B cell (primary cell): Measurements from ENCODE around the gene AKR1B1. TPM values are rescaled to one million over a fixed set of nuclear protein-coding genes. Genes with fewer than 3 reads are reported as not detected.

Experiments used
- ATAC-seq: fragments of 200-7000 bp; cut with Tn5 transposase; one replicate; pipeline ENCODE4 v1.10.0; 2021; ENCODE audit warnings: low read depth, mild to moderate bottlenecking, moderate number of reproducible peaks, moderate library complexity
- CTCF ChIA-PET: fragments of 350-600 bp; sonication (Branson Sonifier 250); formaldehyde crosslinking; loops from one replicate; lab custom pipeline; 2021; ENCODE audit warnings: antibody characterized with exemption, inconsistent platforms; lab: Charles Lee
- POLR2A ChIA-PET: fragments of 350-600 bp; sonication (Branson Sonifier 250); formaldehyde crosslinking; loops from one replicate; lab custom pipeline; 2021; ENCODE audit warnings: antibody characterized with exemption; lab: Charles Lee
- DNase-seq: peaks from one replicate; pipeline ENCODE4 v3.0.0; 2013
- H2AFZ ChIP-seq: 2 replicates; pipeline ENCODE4 v1.6.1; 2012; ENCODE audit warnings: mild to moderate bottlenecking, low read depth, low read length; ENCODE audit not compliant: insufficient read depth, poor library complexity, severe bottlenecking
- H3K27ac ChIP-seq, 2 donors: 1 replicate in 1 of 2; 2 replicates in 1 of 2; pipeline ENCODE4 v1.5.1; 2012 to 2013; ENCODE audit warnings: low read length in 2 of 2, mild to moderate bottlenecking in 2 of 2, moderate library complexity in 1 of 2
- H3K27me3 ChIP-seq, 4 experiments: fragments of 200-600 bp in 1 of 4; sonication (generic) in 1 of 4; replicated peaks in 1 of 4; 1 replicate in 2 of 4; 2 replicates in 2 of 4; pipeline versions ENCODE4 v1.6.1 to v1.7.0; 2013 to 2016; ENCODE audit warnings: low read length in 3 of 4, mild to moderate bottlenecking in 2 of 4, mixed read lengths in 1 of 4, moderate library complexity in 1 of 4; ENCODE audit not compliant: insufficient read depth in 4 of 4, control insufficient read depth in 3 of 4; ENCODE audit errors: control extremely low read depth in 1 of 4
- H3K36me3 ChIP-seq, 2 experiments: replicated peaks in 1 of 2; 1 replicate in 1 of 2; 2 replicates in 1 of 2; pipeline versions ENCODE4 v1.6.1 to v1.7.1; 2013; ENCODE audit warnings: low read length in 1 of 2; ENCODE audit not compliant: insufficient read depth in 2 of 2, control insufficient read depth in 1 of 2; ENCODE audit errors: control extremely low read depth in 1 of 2, extremely low read depth in 1 of 2
- H3K4me1 ChIP-seq, 2 donors: fragments of 200-600 bp in 1 of 2; sonication (generic) in 1 of 2; 1 replicate in 1 of 2; 2 replicates in 1 of 2; pipeline versions ENCODE4 v1.5.1 to v1.6.1; 2013 to 2017; ENCODE audit warnings: low read length in 2 of 2; ENCODE audit not compliant: control insufficient read depth in 2 of 2, insufficient read depth in 2 of 2
- H3K4me2 ChIP-seq: replicated peaks from 2 replicates; pipeline ENCODE3; 2012; ENCODE audit warnings: mild to moderate bottlenecking, low read depth, low read length; ENCODE audit not compliant: poor library complexity, severe bottlenecking
- H3K4me3 ChIP-seq, 5 experiments: fragments of 200-600 bp in 1 of 5; sonication (generic) in 1 of 5; 1 replicate in 3 of 5; 2 replicates in 2 of 5; pipeline versions ENCODE4 v1.5.1 to v1.7.0; 2011 to 2016; ENCODE audit warnings: low read length in 4 of 5, mild to moderate bottlenecking in 4 of 5, low read depth in 2 of 5, control low read depth in 1 of 5, moderate library complexity in 1 of 5; ENCODE audit not compliant: insufficient read depth in 1 of 5; ENCODE audit errors: control extremely low read depth in 1 of 5, extremely low read depth in 1 of 5
- H3K79me2 ChIP-seq: fragments of 200-600 bp; sonication (generic); one replicate; pipeline ENCODE4 v1.6.0; 2016; ENCODE audit warnings: low read length; ENCODE audit not compliant: control insufficient read depth, insufficient read depth
- H3K9ac ChIP-seq: fragments of 200-600 bp; sonication (generic); 2 replicates; pipeline ENCODE4 v1.6.1; 2017; ENCODE audit warnings: mild to moderate bottlenecking, low read length, moderate library complexity
- H3K9me3 ChIP-seq, 3 donors: one replicate each; pipeline versions ENCODE4 v1.6.1 to v1.7.1; 2013; ENCODE audit warnings: low read length in 2 of 3; ENCODE audit not compliant: control insufficient read depth in 2 of 3, insufficient read depth in 1 of 3; ENCODE audit errors: control extremely low read depth in 1 of 3
- H4K20me1 ChIP-seq: 2 replicates; pipeline ENCODE4 v1.6.0; 2012; ENCODE audit warnings: mild to moderate bottlenecking, low read length; ENCODE audit not compliant: insufficient read depth, control insufficient read depth, poor library complexity, severe bottlenecking
- H3K27ac Mint-ChIP-seq: one replicate; pipeline ENCODE4 v1.8.0; 2021; ENCODE audit warnings: mixed read lengths
- H3K27me3 Mint-ChIP-seq: one replicate; pipeline ENCODE4 v1.8.0; 2021; ENCODE audit warnings: mixed read lengths
- H3K4me1 Mint-ChIP-seq: one replicate; pipeline ENCODE4 v1.8.0; 2021; ENCODE audit warnings: mixed read lengths
- H3K4me3 Mint-ChIP-seq: one replicate; pipeline ENCODE4 v1.8.0; 2021; ENCODE audit warnings: mixed read lengths
- H3K9me3 Mint-ChIP-seq: one replicate; pipeline ENCODE4 v1.8.0; 2022; ENCODE audit warnings: mixed read lengths; ENCODE audit not compliant: insufficient read depth
- CTCF ChIP-seq: fragments of 200-600 bp; IDR thresholded peaks from one replicate; pipeline ENCODE4 v1.8.0; 2022; ENCODE audit warnings: antibody characterized with exemption, mild to moderate bottlenecking
- EZH2 ChIP-seq: IDR thresholded peaks from 2 replicates; pipeline ENCODE4 v1.6.1; 2012; ENCODE audit warnings: borderline replicate concordance, low read depth, mild to moderate bottlenecking, moderate library complexity, low read length; ENCODE audit not compliant: insufficient read depth, poor library complexity, severe bottlenecking
- WGBS: methylation state at CpG from one replicate; pipeline ENCODE4 v1.1.5; 2013; ENCODE audit warnings: missing lambda C conversion rate; ENCODE audit not compliant: insufficient coverage; 5-methylcytosine and 5-hydroxymethylcytosine counted together
- intact Hi-C: fragments of 100-400 bp; cut with micrococcal nuclease; formaldehyde crosslinking; loops from one replicate; pipeline ENCODE4 v1.10.0; 2022
- polyA plus RNA-seq: library from polyadenylated mRNA; depleted of rRNA; stranded (reverse); fragments of >200 nt; gene quantifications from 2 replicates; pipeline ENCODE4 v1.2.3, GENCODE V29; 2012
- total RNA-seq, 2 donors: library from RNA; stranded (reverse); fragments of 120-200 nt in 1 of 2; gene quantifications; 1 replicate in 1 of 2; 2 replicates in 1 of 2; pipeline versions ENCODE4 v1.2.3 to v1.2.4, GENCODE V29; 2013 to 2022

The AKR1B1 gene
- total and polyA plus RNA-seq, 2 donors (not counting 1 experiment from before 2014, with no cell fraction given): 82.9 to 89.6 TPM

DNA sequence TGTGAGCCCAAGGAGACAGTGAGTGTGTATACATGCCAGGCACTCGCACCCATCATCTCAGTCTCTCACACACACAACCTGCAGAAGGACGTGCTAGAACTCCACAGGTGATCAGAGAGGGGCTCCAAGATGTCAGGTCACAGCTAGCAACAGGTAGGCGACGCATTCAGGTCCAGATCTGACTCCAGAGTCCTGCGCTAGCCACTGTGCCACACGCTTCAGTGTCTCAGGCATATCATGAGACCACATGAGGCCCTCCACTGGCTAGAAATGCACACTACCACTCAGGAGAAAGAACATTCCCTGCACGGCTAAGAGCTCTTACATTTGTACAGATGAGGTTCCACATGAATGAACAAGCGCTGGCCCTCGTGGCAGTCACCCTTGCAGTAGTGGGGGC, 11.5 kb downstream of the AKR1B1 start:
- Histone ChIP-seq H3K4me2 (no peak overlapping the region), H3K79me2 (peaks cover 17% of the 10 kb centered on the region), H3K36me3 (peaks cover 0 to 82% of the 10 kb centered on the region in 2 experiments), H3K9ac (no peak overlapping the region), H3K27me3 (no peaks in the 10 kb centered on the region), H3K4me3 (no peak overlapping the region), H2AFZ (no peak overlapping the region), H4K20me1 (peaks cover 4% of the 10 kb centered on the region), H3K4me1 (no peaks in the 10 kb centered on the region), H3K27ac (no peak overlapping the region), H3K9me3 (no peaks in the 10 kb centered on the region)
- Mint-ChIP-seq H3K9me3 (no peaks in the 10 kb centered on the region), H3K4me3 (no peak overlapping the region), H3K27me3 (no peaks in the 10 kb centered on the region), H3K27ac (no peak overlapping the region), H3K4me1 (peaks cover 4% of the 10 kb centered on the region)
- no peak for DNase-seq
- intact Hi-C loops: no loop called here
- TF ChIP-seq EZH2 (no peak), CTCF (no peak)
- ChIA-PET CTCF (interaction anchor here (1.4 kb wide), 1 partner anchor 15 kb away, joined by 4 read pairs; no protein-coding TSS in a partner anchor), POLR2A (no interaction called here)
- 100% methylated on average over 7 of the region's 9 CpGs for WGBS
- no peak for ATAC-seq

GRCh38 chr7:134446923-134447322, 12.0 kb downstream of the AKR1B1 start:
- no peaks in the 10 kb centered on the region for H3K4me1 Mint-ChIP-seq
- ChIA-PET POLR2A (no interaction called here), CTCF (interaction anchor here (2.4 kb wide), 1 partner anchor 14 kb away, joined by 16 read pairs; no protein-coding TSS in a partner anchor)
- ATAC-seq (no peak), DNase-seq (no peak)
- H3K9me3 ChIP-seq: no peaks in the 10 kb centered on the region
- H3K4me2 ChIP-seq: no peak overlapping the region
- peaks cover 0 to 84% of the 10 kb centered on the region in 2 experiments for H3K36me3 ChIP-seq
- no peak overlapping the region for H3K27ac Mint-ChIP-seq
- H3K79me2 ChIP-seq: peaks cover 12% of the 10 kb centered on the region
- no peak overlapping the region for H3K4me3 Mint-ChIP-seq
- WGBS: 100% methylated on average over 9 of the region's 10 CpGs
- intact Hi-C loops: no loop called here
- no peak overlapping the region for H3K27ac ChIP-seq
- no peak overlapping the region for H3K9ac ChIP-seq
- H3K27me3 Mint-ChIP-seq: no peaks in the 10 kb centered on the region
- TF ChIP-seq CTCF (no peak), EZH2 (no peak)
- no peaks in the 10 kb centered on the region for H3K9me3 Mint-ChIP-seq
- no peak overlapping the region for H3K4me3 ChIP-seq
- no peak overlapping the region for H2AFZ ChIP-seq
- no peaks in the 10 kb centered on the region for H4K20me1 ChIP-seq
- H3K4me1 ChIP-seq: no peaks in the 10 kb centered on the region
- no peaks in the 10 kb centered on the region for H3K27me3 ChIP-seq
